ENCODE measurements around the gene DDX51.

DDX51 gene

DNA sequence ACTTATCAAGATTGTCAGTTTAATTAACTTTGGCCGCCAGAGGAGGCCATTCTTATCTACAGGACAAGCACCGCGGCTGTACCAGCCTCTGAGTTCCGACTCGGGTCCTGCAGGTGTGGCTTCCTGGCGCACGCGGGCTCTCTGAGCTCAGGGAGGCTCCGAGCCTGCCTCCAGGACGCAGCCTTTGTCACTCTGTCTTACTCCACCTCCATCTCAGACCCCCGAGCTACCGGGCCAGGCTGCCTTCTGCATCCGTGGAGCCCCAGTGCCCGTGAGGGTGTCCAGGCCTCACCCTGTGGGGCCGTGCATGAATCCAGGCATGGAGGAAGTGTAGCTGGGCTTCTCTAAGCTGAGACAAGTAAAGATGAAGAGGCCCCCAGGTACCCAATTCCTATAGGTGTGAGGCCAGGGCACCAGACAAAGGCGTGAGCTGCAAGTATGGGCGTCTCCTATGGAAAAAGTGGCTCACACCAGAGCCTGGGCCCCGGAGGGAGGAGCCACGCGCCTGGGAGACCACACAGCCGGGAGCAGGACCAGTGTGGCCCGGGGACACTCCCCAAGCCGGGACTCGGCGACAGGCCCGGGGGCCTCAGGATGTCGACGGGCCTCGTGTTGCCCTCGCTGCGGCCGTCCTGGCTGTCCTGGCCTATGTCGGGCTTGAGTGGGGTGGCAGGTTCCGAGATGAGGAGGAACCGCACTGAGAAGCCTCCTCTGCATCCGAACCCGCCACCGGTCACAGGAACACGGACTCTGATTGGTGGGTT, 42.9 kb upstream of the DDX51 start:
- Histone ChIP-seq H3K9me3 (ENCODE audit: control insufficient read depth, low read length) (no peaks in the 10 kb centered on the region), H3K27me3 (replicated peaks; ENCODE audit: control insufficient read depth, insufficient read depth, low read length, poor library complexity, severe bottlenecking) (no peaks in the 10 kb centered on the region), H3K27ac (ENCODE audit: insufficient read depth, low read length, poor library complexity, severe bottlenecking) (peak overlapping the region; percentile 56), H3K4me3 (ENCODE audit: insufficient read depth, low read depth, low read length, poor library complexity, severe bottlenecking) (peak overlapping the region; percentile 32), H3K36me3 (ENCODE audit: control insufficient read depth, insufficient read depth, low read length) (no peaks in the 10 kb centered on the region), H3K4me1 (ENCODE audit: control insufficient read depth, insufficient read depth, low read length, poor library complexity, severe bottlenecking) (peaks cover 40% of the 10 kb centered on the region)
- DNase-seq: no peak

DNA sequence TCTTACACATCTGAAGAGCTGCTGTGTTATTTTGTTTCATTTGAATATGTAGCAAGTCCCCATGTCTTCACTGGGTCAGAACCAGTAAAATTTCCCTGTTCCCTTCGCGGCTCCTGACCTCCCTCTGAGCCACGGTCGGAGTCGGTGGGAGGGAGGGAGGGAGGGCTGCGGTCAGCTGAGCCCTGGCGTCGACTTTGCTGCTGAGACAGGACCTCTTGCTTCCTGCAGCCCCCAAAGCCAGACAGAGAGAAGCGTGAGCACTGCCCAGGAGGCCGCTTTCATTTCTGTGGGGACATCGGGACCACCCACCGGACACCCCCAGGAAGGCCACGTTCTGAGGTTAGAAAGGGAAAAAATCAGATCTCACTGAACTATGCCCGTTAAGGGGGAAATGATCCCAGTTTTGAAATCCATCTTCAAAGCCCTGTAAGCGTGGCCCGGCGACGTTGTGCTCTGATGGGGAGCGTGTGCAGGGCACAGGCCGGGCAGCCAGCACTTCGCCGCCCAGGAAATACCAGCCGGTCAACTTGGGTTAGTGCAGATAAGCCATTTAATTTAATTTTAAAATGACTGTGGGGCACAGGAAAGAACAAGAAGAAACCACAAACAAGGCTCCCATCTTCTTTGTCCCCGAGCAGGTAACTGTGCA, 42.2 kb upstream of the DDX51 start:
- H3K27ac ChIP-seq (ENCODE audit: insufficient read depth, low read length, poor library complexity, severe bottlenecking): peak overlapping the region; percentile 56
- H3K4me1 ChIP-seq (ENCODE audit: control insufficient read depth, insufficient read depth, low read length, poor library complexity, severe bottlenecking): peaks cover 40% of the 10 kb centered on the region
- H3K4me3 ChIP-seq (ENCODE audit: insufficient read depth, low read depth, low read length, poor library complexity, severe bottlenecking): peak overlapping the region; percentile 32
- no peak for DNase-seq
- H3K9me3 ChIP-seq (ENCODE audit: control insufficient read depth, low read length): no peaks in the 10 kb centered on the region
- H3K36me3 ChIP-seq (ENCODE audit: control insufficient read depth, insufficient read depth, low read length): no peaks in the 10 kb centered on the region
- no peaks in the 10 kb centered on the region for H3K27me3 ChIP-seq (replicated peaks; ENCODE audit: control insufficient read depth, insufficient read depth, low read length, poor library complexity, severe bottlenecking)

DNA sequence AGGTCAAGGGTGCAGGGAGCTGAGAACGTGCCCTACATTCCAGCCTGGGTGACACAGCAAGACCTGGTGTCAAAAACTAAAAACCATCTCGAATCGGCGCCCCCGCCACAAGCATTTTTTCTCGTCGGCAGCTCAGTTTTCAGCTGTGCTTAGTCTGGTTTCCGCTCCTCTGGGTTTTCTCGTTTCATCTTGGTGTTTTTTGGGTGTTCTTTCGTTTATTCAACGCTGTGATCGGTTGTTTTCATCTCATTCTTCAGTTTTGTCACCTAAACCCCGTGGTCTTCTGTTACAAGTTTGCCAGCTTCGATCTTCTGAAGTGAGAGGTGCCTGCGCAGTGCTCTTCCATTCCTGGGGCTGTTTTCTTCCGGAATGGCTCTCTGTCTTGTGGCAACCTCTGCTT, 41.6 kb upstream of the DDX51 start:
- Histone ChIP-seq H3K4me3 (ENCODE audit: insufficient read depth, low read depth, low read length, poor library complexity, severe bottlenecking) (peak overlapping the region; percentile 32), H3K9me3 (ENCODE audit: control insufficient read depth, low read length) (no peaks in the 10 kb centered on the region), H3K27me3 (replicated peaks; ENCODE audit: control insufficient read depth, insufficient read depth, low read length, poor library complexity, severe bottlenecking) (no peaks in the 10 kb centered on the region), H3K27ac (ENCODE audit: insufficient read depth, low read length, poor library complexity, severe bottlenecking) (peak overlapping the region; percentile 56), H3K4me1 (ENCODE audit: control insufficient read depth, insufficient read depth, low read length, poor library complexity, severe bottlenecking) (peaks cover 36% of the 10 kb centered on the region), H3K36me3 (ENCODE audit: control insufficient read depth, insufficient read depth, low read length) (no peaks in the 10 kb centered on the region)
- DNase-seq: peak in 1 of 3 donors; percentile 20

DNA sequence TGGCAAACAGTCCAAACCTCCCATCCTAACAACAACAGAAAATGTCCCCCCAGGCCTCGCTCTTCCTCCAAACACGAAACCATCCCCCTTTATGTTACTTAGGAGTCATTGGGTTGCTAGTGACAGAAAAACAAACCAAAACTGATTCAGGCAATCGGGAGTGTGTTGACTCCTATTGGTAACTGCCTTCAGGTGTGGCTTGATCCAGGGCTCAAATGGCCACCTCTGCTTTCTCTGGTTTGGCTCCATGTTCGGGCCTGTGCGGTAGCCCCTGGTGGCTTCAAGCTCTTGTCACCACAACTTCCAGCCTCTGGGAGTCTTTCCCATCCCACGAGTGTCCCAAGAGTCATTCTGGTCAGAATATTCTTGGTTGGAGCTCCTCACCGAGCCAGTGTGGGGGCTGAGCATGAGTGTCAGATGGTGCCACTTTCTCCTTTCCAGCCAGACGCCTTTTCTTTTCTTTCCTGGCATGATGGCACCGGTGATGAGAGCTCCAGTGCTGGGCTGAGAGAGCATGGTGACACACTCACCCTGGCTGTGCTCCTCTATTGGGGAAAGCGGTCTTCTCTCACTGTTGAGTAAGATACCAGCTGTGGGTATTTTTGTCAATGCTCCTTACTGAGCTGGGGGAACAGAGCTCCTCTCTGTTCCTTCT, 38.7 kb upstream of the DDX51 start:
- Histone ChIP-seq H3K9me3 (ENCODE audit: control insufficient read depth, low read length) (no peaks in the 10 kb centered on the region), H3K27ac (ENCODE audit: insufficient read depth, low read length, poor library complexity, severe bottlenecking) (no peak overlapping the region), H3K36me3 (ENCODE audit: control insufficient read depth, insufficient read depth, low read length) (no peaks in the 10 kb centered on the region), H3K4me3 (ENCODE audit: insufficient read depth, low read depth, low read length, poor library complexity, severe bottlenecking) (no peak overlapping the region), H3K4me1 (ENCODE audit: control insufficient read depth, insufficient read depth, low read length, poor library complexity, severe bottlenecking) (peaks cover 23% of the 10 kb centered on the region), H3K27me3 (replicated peaks; ENCODE audit: control insufficient read depth, insufficient read depth, low read length, poor library complexity, severe bottlenecking) (no peaks in the 10 kb centered on the region)
- no peak for DNase-seq

DNA sequence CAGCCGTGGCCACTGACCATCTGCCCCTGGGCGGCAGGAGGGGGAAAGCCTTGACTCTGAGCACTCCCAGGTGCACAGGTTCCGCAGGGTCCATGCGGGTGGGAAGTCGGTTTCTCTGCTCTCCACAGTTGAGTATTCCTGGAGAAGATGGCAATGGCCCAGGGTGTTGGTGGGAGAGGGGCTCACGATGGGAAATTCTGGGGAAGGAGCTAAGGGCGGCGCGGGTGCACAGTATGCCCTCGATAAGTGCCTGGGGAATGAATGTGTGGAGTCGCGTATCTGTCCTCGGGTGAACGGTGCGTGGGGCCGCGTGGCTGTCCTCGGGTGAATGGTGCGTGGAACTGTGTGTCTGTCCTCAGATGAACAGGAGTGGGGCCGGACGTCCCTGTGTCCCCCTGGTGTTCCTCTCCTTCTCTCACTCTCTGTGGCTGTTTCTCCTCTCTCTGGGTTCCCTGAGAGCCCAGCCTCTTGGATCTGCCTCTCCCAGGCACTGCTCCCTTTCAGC, 38.1 kb upstream of the DDX51 start:
- DNase-seq: no peak
- H3K27me3 ChIP-seq (replicated peaks; ENCODE audit: control insufficient read depth, insufficient read depth, low read length, poor library complexity, severe bottlenecking): no peaks in the 10 kb centered on the region
- no peak overlapping the region for H3K27ac ChIP-seq (ENCODE audit: insufficient read depth, low read length, poor library complexity, severe bottlenecking)
- peaks cover 20% of the 10 kb centered on the region for H3K4me1 ChIP-seq (ENCODE audit: control insufficient read depth, insufficient read depth, low read length, poor library complexity, severe bottlenecking)
- no peaks in the 10 kb centered on the region for H3K36me3 ChIP-seq (ENCODE audit: control insufficient read depth, insufficient read depth, low read length)
- no peaks in the 10 kb centered on the region for H3K9me3 ChIP-seq (ENCODE audit: control insufficient read depth, low read length)
- H3K4me3 ChIP-seq (ENCODE audit: insufficient read depth, low read depth, low read length, poor library complexity, severe bottlenecking): no peak overlapping the region

DNA sequence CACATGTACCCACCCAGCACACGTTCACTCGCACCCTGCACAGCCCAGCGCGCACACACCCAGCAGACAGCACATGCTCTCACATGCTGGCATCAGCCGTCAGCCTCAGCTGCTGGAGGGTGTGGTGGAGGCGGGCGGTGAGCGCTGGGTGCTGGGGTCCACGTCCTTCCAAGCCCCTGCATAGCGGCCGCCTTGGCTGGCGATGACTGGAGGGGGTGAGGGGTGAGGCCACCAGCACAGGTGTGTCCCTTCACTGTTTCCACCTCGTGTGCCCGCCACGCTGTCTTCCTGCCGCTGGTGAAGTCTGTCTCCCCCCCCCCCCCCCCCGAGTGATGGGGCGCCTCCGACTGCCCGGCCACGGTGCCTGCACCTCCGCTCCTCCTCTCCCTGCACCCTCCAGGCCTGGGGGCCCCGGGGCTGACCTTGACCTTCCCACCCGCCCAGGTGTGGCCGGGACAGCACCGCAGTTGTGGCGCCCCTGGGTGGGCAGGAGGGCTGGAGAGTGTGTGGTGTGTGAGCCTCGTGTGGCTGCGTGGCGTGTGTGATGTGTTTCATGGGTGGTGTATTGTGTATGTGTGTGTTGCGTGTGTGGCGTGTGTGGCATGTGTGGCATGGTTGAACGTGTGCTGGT, 37.6 kb upstream of the DDX51 start:
- DNase-seq: no peak
- no peak overlapping the region for H3K4me3 ChIP-seq (ENCODE audit: insufficient read depth, low read depth, low read length, poor library complexity, severe bottlenecking)
- no peaks in the 10 kb centered on the region for H3K36me3 ChIP-seq (ENCODE audit: control insufficient read depth, insufficient read depth, low read length)
- peaks cover 14% of the 10 kb centered on the region for H3K4me1 ChIP-seq (ENCODE audit: control insufficient read depth, insufficient read depth, low read length, poor library complexity, severe bottlenecking)
- no peaks in the 10 kb centered on the region for H3K9me3 ChIP-seq (ENCODE audit: control insufficient read depth, low read length)
- no peaks in the 10 kb centered on the region for H3K27me3 ChIP-seq (replicated peaks; ENCODE audit: control insufficient read depth, insufficient read depth, low read length, poor library complexity, severe bottlenecking)
- no peak overlapping the region for H3K27ac ChIP-seq (ENCODE audit: insufficient read depth, low read length, poor library complexity, severe bottlenecking)

DNA sequence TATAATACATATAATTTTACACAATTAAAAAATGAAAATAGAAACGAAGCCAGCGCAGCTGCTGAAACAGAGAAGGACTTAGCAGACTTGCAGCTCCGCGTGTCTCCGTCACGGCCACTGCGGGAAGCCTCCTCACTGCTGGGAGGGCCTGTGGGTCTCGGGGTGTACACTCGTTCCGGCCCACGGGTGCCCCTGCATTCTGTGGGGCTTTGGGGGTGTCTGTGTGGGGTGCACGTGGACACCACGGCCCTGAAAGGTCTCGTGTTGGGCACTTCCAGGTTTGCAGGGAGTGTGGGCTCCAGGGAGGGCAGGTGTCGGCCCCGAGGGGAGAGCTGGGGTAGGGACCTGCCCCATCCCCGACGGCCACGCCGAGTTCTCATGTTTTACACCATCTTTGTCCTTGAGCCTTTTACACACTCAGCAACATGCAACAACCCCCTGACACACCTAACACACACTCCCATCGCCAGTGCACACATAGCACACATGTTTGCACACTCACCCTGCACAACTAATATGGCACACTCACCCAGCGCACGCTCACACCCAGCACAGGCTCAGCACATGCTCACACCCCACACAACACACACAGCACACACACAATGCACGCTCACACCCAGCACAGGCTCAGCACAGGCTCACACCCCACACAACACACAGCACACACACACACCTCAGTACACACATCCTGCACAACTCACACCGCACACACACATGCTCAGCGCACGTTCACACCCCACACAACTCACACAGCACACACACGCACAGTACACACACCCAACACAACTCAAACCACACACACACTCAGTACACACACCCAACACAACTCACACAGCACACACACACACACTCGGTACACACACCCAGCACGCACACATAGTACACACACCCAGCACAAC, 36.8 kb upstream of the DDX51 start:
- Histone ChIP-seq H3K4me1 (ENCODE audit: control insufficient read depth, insufficient read depth, low read length, poor library complexity, severe bottlenecking) (peaks cover 9% of the 10 kb centered on the region), H3K9me3 (ENCODE audit: control insufficient read depth, low read length) (no peaks in the 10 kb centered on the region), H3K27me3 (replicated peaks; ENCODE audit: control insufficient read depth, insufficient read depth, low read length, poor library complexity, severe bottlenecking) (no peaks in the 10 kb centered on the region), H3K4me3 (ENCODE audit: insufficient read depth, low read depth, low read length, poor library complexity, severe bottlenecking) (no peak overlapping the region), H3K36me3 (ENCODE audit: control insufficient read depth, insufficient read depth, low read length) (no peaks in the 10 kb centered on the region), H3K27ac (ENCODE audit: insufficient read depth, low read length, poor library complexity, severe bottlenecking) (no peak overlapping the region)
- DNase-seq: no peak

DNA sequence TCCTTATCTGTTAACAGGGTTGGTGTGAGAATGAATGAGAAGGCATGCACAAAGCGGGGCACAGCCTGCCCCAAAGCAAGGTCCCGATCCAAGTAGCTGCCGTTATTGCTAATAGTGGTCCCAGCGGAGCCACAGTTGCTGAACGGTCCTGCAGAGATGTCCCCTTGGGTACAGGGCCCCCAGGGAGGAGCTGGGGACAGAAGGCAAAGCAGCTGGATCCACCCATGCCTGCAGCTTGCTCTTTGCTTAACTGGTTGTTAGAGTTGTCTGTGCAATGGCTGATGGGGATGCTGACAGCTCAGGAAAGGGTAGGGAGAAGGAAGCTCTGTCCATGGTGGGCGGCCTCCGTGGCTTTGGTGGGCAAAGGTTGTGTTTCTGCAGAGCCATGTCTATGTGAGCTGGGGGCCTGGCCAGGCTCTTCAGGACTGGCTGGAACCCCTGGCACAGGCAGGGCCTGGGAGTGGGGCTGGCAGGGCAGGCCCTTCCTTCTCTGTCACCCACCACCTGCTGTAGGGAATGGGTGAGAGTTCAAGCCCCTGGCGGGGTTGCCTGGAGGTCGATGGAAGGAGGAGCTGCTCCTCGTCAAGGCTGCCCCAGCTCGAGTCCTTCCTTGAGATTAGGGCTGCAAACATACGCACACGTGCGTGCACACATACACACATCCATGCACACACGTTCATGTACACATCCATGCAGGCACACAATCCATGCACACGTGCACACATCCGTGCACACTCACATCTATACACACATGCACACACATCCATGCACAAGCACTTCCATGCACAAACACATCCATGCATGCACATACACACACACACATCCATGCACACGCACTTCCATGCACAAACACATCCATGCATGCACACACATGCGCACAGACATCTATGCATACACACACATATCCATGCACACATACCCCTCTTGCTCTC, 35.6 kb upstream of the DDX51 start:
- Histone ChIP-seq H3K4me3 (ENCODE audit: insufficient read depth, low read depth, low read length, poor library complexity, severe bottlenecking) (peak overlapping the region; percentile 29), H3K4me1 (ENCODE audit: control insufficient read depth, insufficient read depth, low read length, poor library complexity, severe bottlenecking) (peaks cover 14% of the 10 kb centered on the region), H3K9me3 (ENCODE audit: control insufficient read depth, low read length) (no peaks in the 10 kb centered on the region), H3K27me3 (replicated peaks; ENCODE audit: control insufficient read depth, insufficient read depth, low read length, poor library complexity, severe bottlenecking) (no peaks in the 10 kb centered on the region), H3K36me3 (ENCODE audit: control insufficient read depth, insufficient read depth, low read length) (no peaks in the 10 kb centered on the region), H3K27ac (ENCODE audit: insufficient read depth, low read length, poor library complexity, severe bottlenecking) (peak overlapping the region; percentile 57)
- no peak for DNase-seq

Data from effector memory CD4-positive, alpha-beta T cell (primary cell).